PC-9 (cell line): ENCODE measurements around the gene EZH2.

ENCODE experiments used
- EZH2 ChIP-seq: fragments of 200-600 bp; sonication (generic); IDR thresholded peaks from 2 replicates; pipeline ENCODE4 v1.8.0; 2017; ENCODE audit warnings: antibody characterized with exemption, low read depth
- TF ChIP-seq, protein P1 (sequence below): fragments of 200-600 bp; sonication (generic); conservative IDR thresholded peaks from 2 replicates; pipeline ENCODE4 v1.6.1; 2017; ENCODE audit warnings: mixed run types, antibody characterized with exemption, mild to moderate bottlenecking, moderate library complexity

DNA sequence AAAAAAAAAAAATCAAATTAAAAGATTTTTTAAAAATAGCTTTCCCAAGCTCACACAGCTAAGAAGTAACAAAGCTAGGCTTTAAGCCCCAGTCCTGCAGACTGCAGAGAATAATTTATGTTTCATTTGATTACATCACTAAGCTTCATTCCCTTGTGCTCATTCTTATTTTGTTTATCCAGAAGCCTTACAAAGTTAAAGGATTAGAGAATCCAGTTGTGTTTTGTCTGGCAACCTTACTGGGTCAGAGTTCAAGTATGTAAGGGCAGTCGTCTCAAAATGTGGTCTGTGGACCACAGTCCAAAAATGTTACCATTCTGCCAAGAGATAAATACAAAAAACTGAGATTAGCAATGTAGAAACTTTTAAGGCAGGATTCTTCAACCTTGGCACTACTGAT lies 32.1 kb upstream of the EZH2 start:
- TF ChIP-seq, protein P1, sequence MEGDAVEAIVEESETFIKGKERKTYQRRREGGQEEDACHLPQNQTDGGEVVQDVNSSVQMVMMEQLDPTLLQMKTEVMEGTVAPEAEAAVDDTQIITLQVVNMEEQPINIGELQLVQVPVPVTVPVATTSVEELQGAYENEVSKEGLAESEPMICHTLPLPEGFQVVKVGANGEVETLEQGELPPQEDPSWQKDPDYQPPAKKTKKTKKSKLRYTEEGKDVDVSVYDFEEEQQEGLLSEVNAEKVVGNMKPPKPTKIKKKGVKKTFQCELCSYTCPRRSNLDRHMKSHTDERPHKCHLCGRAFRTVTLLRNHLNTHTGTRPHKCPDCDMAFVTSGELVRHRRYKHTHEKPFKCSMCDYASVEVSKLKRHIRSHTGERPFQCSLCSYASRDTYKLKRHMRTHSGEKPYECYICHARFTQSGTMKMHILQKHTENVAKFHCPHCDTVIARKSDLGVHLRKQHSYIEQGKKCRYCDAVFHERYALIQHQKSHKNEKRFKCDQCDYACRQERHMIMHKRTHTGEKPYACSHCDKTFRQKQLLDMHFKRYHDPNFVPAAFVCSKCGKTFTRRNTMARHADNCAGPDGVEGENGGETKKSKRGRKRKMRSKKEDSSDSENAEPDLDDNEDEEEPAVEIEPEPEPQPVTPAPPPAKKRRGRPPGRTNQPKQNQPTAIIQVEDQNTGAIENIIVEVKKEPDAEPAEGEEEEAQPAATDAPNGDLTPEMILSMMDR = no peak
- TF ChIP-seq EZH2 = no peak
